Testis (tissue), 3 donors: ENCODE measurements around the gene SPAG9. TPM values are rescaled to one million over a fixed set of nuclear protein-coding genes. Genes with fewer than 3 reads are reported as not detected.

Source experiments
- DNase-seq: peaks from one replicate; pipeline ENCODE4 v3.0.0-alpha.2; 2019
- H3K27ac ChIP-seq, 2 donors: fragments of 200-600 bp; sonication (generic); one replicate each; pipeline ENCODE4 v1.5.1; 2019
- H3K27me3 ChIP-seq: fragments of 200-600 bp; sonication (generic); one replicate; pipeline ENCODE4 v1.5.1; 2019
- H3K36me3 ChIP-seq: fragments of 200-600 bp; sonication (generic); one replicate; pipeline ENCODE4 v1.5.1; 2017; ENCODE audit warnings: low read depth; ENCODE audit errors: missing control alignments
- H3K4me1 ChIP-seq: fragments of 200-600 bp; sonication (generic); one replicate; pipeline ENCODE4 v1.5.1; 2019
- H3K4me3 ChIP-seq, 2 donors: fragments of 200-600 bp; sonication (generic); one replicate each; pipeline ENCODE4 v1.5.1; 2017 to 2019
- H3K9me3 ChIP-seq: fragments of 200-600 bp; sonication (generic); one replicate; pipeline ENCODE4 v1.5.1; 2017
- POLR2A ChIP-seq: fragments of 450-650 bp; IDR thresholded peaks from one replicate; pipeline ENCODE4 v1.6.1; 2017; ENCODE audit warnings: antibody characterized with exemption, mild to moderate bottlenecking, moderate library complexity
- WGBS, 2 donors: methylation state at CpG; one replicate each; pipeline ENCODE4 v1.1.5; 2018; 5-methylcytosine and 5-hydroxymethylcytosine counted together
- intact Hi-C: fragments of 100-400 bp; cut with DNase I; formaldehyde crosslinking; loops from one replicate; pipeline ENCODE4 v1.15.1; 2023; ENCODE audit warnings: low total_unique reads
- polyA plus RNA-seq: library from polyadenylated mRNA; stranded (reverse); fragments of 350-450 nt; fragmentation: Illumina TruSeq; extraction: RNeasy Lipid Tissue Mini Kit (QIAGEN cat#74804); gene quantifications from one replicate; pipeline ENCODE4 v1.2.3, GENCODE V29; 2014; ENCODE audit warnings: low read depth, low replicate concordance; ENCODE audit not compliant: insufficient read depth
- total RNA-seq, 2 donors: library from RNA; depleted of rRNA; stranded (reverse); fragments of >200 nt; gene quantifications; one replicate each; pipeline ENCODE4 v1.2.3, GENCODE V29; 2016
- TF ChIP-seq, protein P1 (sequence below), 3 experiments: fragments of 450-650 bp in 2 of 3; fragments of 200-600 bp in 1 of 3; sonication (generic) in 1 of 3; IDR thresholded peaks; one replicate each; pipeline ENCODE4 v1.5.1; 2016 to 2019; ENCODE audit warnings: antibody characterized with exemption in 3 of 3, mild to moderate bottlenecking in 2 of 3, moderate library complexity in 1 of 3

The SPAG9 gene
- total and polyA plus RNA-seq, 3 donors from 2014 or later = 157 to 165 (median 159) TPM

DNA sequence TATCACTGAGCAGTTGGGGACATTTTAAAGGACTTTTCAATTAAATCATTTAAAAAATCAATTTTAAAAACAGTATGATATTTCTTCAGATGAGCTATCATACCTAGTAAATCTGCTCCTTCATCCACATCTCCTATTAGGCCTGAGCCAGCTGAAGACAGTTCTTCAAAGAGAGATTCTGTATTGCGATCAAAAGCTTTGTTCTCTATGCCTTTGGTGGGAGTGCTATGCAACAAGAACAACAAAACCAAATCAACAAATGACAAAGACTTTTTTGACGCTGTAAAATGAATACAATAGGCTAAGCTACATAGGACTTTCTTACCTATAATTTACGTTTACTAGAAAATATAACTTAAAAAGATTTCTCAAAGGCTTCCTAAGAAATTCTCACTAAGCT is 106.5 kb downstream of the SPAG9 start:
- intact Hi-C loops = no loop called here
- no peak overlapping the region for H3K4me3 ChIP-seq
- H3K36me3 ChIP-seq = no peaks in the 10 kb centered on the region
- TF ChIP-seq POLR2A = no peak
- TF ChIP-seq, protein P1, sequence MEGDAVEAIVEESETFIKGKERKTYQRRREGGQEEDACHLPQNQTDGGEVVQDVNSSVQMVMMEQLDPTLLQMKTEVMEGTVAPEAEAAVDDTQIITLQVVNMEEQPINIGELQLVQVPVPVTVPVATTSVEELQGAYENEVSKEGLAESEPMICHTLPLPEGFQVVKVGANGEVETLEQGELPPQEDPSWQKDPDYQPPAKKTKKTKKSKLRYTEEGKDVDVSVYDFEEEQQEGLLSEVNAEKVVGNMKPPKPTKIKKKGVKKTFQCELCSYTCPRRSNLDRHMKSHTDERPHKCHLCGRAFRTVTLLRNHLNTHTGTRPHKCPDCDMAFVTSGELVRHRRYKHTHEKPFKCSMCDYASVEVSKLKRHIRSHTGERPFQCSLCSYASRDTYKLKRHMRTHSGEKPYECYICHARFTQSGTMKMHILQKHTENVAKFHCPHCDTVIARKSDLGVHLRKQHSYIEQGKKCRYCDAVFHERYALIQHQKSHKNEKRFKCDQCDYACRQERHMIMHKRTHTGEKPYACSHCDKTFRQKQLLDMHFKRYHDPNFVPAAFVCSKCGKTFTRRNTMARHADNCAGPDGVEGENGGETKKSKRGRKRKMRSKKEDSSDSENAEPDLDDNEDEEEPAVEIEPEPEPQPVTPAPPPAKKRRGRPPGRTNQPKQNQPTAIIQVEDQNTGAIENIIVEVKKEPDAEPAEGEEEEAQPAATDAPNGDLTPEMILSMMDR (IDR thresholded peaks at IDR 0.05) = no peak
- H3K4me1 ChIP-seq = peaks cover 7% of the 10 kb centered on the region
- H3K27ac ChIP-seq = no peak overlapping the region
- no peaks in the 10 kb centered on the region for H3K9me3 ChIP-seq
- H3K27me3 ChIP-seq = no peaks in the 10 kb centered on the region
- no peak for DNase-seq
- WGBS, 2 donors = 94 to 97% methylated on average over 3 of the region's 3 CpGs

DNA sequence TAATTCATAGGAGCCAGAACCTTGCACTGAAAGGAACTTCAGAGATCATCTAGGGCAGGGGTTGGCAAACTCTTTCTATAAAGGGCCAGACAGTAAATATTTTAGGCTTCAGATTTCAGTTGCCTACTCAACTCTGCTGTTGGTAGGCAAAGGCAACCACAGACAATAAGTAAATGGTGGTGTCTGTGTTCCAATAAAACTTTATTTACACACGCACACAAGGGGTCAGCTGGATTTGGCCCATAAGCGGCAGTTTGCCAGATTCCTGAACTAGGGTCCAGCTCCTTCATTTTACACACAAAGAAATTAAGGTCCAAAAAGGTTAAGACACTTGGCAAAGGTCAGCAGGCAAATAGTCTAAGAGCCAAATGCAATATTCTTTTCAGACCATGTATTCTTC is 107.3 kb downstream of the SPAG9 start:
- DNase-seq = no peak
- no peak overlapping the region for H3K4me3 ChIP-seq
- no peak overlapping the region for H3K27ac ChIP-seq
- WGBS, 2 donors = 97 to 98% methylated on average over 2 of the region's 2 CpGs
- no peaks in the 10 kb centered on the region for H3K9me3 ChIP-seq
- no peaks in the 10 kb centered on the region for H3K36me3 ChIP-seq
- intact Hi-C loops = no loop called here
- peaks cover 7% of the 10 kb centered on the region for H3K4me1 ChIP-seq
- no peaks in the 10 kb centered on the region for H3K27me3 ChIP-seq
- TF ChIP-seq, protein P1 (IDR thresholded peaks at IDR 0.05) = no peak
- TF ChIP-seq POLR2A = no peak

DNA sequence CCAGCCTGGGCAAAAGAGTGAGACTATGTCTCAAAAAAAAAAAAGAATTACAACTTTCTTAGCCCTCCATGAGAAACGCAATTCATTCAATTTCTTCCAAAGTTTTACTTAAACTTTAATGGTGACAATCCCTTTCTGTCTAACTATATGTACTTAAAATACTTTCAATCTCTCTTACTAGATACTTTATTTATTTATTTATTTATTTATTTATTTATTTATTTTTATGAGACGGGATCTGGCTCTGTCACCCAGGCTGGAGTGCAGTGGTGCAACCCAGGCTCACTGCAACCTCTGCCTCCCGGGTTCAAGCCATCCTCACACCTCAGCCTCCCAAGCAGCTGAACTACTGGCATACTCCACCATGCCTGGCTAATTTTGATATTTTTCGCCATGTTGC is 108.1 kb downstream of the SPAG9 start:
- Histone ChIP-seq H3K36me3 (no peaks in the 10 kb centered on the region), H3K27ac (no peak overlapping the region), H3K27me3 (no peaks in the 10 kb centered on the region), H3K4me1 (peaks cover 7% of the 10 kb centered on the region), H3K4me3 (no peak overlapping the region), H3K9me3 (no peaks in the 10 kb centered on the region)
- 94 to 98% methylated on average over 4 of the region's 4 CpGs for WGBS, 2 donors
- intact Hi-C loops = no loop called here
- no peak for DNase-seq
- no peak for TF ChIP-seq POLR2A
- TF ChIP-seq, protein P1 (IDR thresholded peaks at IDR 0.05) = no peak

DNA sequence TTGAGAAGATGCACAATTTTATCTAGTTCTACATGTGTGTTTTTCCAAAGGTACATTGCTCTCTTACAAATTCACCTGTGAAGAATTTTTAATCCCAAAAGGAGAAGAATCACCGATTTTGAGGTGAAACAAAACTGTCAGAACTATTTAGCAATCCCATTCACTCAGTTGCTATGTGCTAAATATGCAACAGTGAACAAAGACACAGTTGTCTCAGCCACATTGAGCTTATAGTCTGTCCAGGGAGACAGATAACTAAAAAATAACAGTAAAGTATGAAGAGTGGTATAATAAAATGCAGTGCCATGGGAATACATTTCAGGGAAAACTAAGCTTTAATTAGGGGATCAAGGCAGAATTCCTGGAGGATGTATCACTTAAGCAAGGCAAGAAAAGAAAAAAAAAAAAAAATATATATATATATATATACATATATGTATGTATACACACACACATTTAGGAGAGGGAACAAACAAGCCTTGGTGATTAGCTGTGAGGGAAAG is 110.4 kb downstream of the SPAG9 start:
- Histone ChIP-seq H3K9me3 (no peaks in the 10 kb centered on the region), H3K27ac (no peak overlapping the region), H3K36me3 (no peaks in the 10 kb centered on the region), H3K4me1 (peaks cover under 1% of the 10 kb centered on the region), H3K27me3 (no peaks in the 10 kb centered on the region), H3K4me3 (no peak overlapping the region)
- intact Hi-C loops = no loop called here
- DNase-seq = no peak
- TF ChIP-seq, protein P1 (IDR thresholded peaks at IDR 0.05) = no peak
- no peak for TF ChIP-seq POLR2A
- WGBS, 2 donors = 67 to 70% methylated on average over 1 of the region's 1 CpG

DNA sequence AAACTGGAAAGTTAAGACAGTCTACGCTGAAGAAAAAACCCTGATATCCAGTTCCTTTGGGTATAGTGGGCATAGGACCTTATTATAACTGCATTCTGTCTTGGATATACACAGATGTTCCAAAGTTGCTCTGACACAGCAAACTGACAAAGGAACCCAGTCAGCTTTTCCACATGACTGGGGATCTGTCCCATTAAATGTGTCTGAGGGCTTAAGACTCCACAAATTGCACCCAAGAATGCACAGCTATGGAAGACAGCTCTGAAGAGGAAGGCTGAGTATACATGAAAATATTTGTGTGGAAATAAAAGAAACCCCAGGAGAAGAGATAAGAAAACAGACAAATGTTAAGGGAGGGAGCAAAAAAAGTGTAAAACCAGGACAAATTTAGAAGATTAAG is 114.1 kb downstream of the SPAG9 start:
- intact Hi-C loops = loop anchor here (10.0 kb wide), 1 partner anchor 148 kb away; the partner anchor contains the start of gene NME1
- no peaks in the 10 kb centered on the region for H3K9me3 ChIP-seq
- DNase-seq = no peak
- no peak for TF ChIP-seq POLR2A
- TF ChIP-seq, protein P1 (IDR thresholded peaks at IDR 0.05) = no peak
- 92 to 100% methylated on average over 1 of the region's 1 CpG for WGBS, 2 donors
- H3K4me3 ChIP-seq = no peak overlapping the region
- no peaks in the 10 kb centered on the region for H3K4me1 ChIP-seq
- no peak overlapping the region for H3K27ac ChIP-seq
- H3K27me3 ChIP-seq = no peaks in the 10 kb centered on the region
- no peaks in the 10 kb centered on the region for H3K36me3 ChIP-seq
